Ishikawa (cell line): ENCODE results near the gene MGAT4D.

Experiments used
- CEBPB ChIP-seq: IDR thresholded peaks from 2 replicates; pipeline ENCODE4 v1.6.1; 2012
- CREB1 ChIP-seq: IDR thresholded peaks from 2 replicates; pipeline ENCODE4 v1.6.1; 2012; ENCODE audit warnings: low read depth
- EP300 ChIP-seq: IDR thresholded peaks from 2 replicates; pipeline ENCODE4 v1.6.1; 2012; ENCODE audit warnings: borderline replicate concordance
- TAF1 ChIP-seq: IDR thresholded peaks from 2 replicates; pipeline ENCODE4 v1.6.1; 2012; ENCODE audit warnings: low read depth, mild to moderate bottlenecking
- YY1 ChIP-seq: IDR thresholded peaks from 2 replicates; pipeline ENCODE4 v1.6.1; 2012; ENCODE audit warnings: low read depth

- TF ChIP-seq CREB1 (no peak), YY1 (no peak), TAF1 (no peak), EP300 (no peak), CEBPB (no peak)
Observed at GRCh38 chr4:140450352-140450751, 47.7 kb downstream of the MGAT4D start.
